GM12892 (cell line): Measurements from ENCODE around the gene SERPINB12.

Experiments used
- POLR2A ChIP-seq: IDR thresholded peaks from 2 replicates; pipeline ENCODE4 v1.6.1; 2011; ENCODE audit warnings: low read depth, low read length, control low read depth
- POLR2AphosphoS5 ChIP-seq: IDR thresholded peaks from 2 replicates; pipeline ENCODE4 v1.6.1; 2011; ENCODE audit warnings: low read depth, low read length, control low read depth
- TAF1 ChIP-seq: IDR thresholded peaks from 2 replicates; pipeline ENCODE4 v1.6.1; 2011; ENCODE audit warnings: low read depth, mild to moderate bottlenecking, control low read depth, low read length, borderline replicate concordance

- TF ChIP-seq POLR2AphosphoS5 (no peak), POLR2A (no peak), TAF1 (no peak)
Measured at GRCh38 chr18:63544017-63544416, 1.8 kb downstream of the SERPINB12 start.
